NCI-H1694 (cell line): ENCODE results near the gene SOBP.
A peak's percentile ranks its signal among the peaks of the same experiment; 100 is the strongest.

Source experiments
- DNase-seq: peaks from one replicate; lab custom pipeline; 2025; lab: John Stamatoyannopoulos, UW

Gene SOBP

GRCh38 chr6:107639511-107639910, 149.6 kb downstream of the SOBP start:
- no peak for DNase-seq

GRCh38 chr6:107641071-107641470, 151.2 kb downstream of the SOBP start:
- no peak for DNase-seq

DNA sequence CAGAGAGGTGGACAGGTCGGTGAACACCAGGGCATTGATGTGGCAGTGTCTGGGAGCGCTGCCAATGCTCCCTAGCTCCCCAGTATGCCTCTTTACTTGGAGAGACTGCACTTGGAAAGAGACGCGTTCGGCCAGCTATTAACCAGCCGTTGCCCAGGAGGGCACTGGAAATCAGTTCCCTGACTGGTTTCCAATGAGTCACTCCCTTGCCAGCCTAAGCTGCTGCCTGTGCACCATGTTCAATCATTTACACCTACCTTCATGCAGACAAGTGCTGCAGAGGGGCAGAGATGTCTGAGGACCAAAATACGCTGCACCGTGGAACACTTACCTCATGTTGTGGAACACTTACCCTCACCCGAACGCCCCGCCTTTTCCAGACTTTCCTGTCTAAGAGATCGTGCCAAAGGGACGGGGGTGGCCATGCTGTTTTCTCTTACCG, 151.6 kb downstream of the SOBP start:
- no peak for DNase-seq

DNA sequence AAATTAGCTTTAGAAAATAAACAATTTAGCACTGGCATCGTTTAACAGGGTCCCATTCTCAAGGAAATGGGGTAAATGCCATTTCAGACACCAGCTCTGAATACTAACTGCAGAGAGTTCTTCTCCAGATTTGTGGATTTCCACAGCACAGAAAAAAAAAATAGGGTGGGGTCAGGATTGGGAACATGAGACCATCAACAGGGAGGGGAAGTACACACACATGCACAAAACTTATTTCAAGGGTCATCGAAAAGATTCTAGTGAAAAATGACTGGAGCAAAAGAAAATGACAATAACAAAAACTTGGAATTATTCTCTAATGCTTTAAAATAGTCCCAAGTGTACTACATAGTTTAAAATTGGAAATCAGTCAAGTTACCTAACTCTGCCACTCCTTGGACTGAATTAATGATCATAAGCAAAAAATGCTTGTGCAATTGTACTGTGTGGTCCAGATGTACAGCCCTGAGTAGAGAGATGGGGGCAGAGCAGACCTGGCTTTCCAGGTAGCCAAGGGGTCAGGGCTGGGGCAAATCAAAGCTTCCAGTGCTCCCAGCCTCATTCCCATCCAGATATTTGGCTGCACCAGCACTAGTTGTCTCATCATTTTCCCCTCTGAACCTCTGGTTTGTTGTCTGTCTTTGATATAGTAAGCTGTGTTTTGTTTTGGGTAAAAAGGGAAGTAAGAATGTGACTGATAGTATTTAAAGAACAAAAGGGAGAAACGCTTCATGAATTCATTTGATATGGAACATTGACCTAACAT, 152.4 kb downstream of the SOBP start:
- no peak for DNase-seq

GRCh38 chr6:107642861-107643328, 153.0 kb downstream of the SOBP start:
- no peak for DNase-seq

GRCh38 chr6:107644513-107644912, 154.6 kb downstream of the SOBP start:
- DNase-seq: no peak

DNA sequence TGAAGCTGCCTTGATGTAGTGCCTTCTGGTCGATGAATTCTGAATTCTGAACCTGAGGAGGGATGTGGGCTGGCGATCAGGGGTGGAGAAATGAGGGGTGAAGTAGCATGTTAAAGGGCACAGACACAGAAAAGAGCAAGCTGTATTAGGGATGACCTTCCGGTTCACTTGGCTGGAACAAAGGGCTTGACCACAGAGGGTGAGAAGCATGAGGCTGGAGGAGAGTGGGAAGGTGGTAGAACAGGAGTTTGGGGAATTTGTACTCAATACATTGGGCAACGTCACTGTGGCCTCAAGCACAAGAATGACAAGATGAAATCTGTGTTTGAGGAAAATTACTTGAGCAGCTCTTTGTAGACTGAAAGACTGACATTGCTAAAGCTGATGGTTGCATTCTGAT, 155.8 kb downstream of the SOBP start:
- no peak for DNase-seq

- DNase-seq: no peak
Measured at GRCh38 chr6:107646176-107646575, 156.3 kb downstream of the SOBP start.

- no peak for DNase-seq
Measured at GRCh38 chr6:107646776-107647438, 157.0 kb downstream of the SOBP start.

GRCh38 chr6:107647439-107647948, 157.6 kb downstream of the SOBP start:
- DNase-seq: no peak

DNA sequence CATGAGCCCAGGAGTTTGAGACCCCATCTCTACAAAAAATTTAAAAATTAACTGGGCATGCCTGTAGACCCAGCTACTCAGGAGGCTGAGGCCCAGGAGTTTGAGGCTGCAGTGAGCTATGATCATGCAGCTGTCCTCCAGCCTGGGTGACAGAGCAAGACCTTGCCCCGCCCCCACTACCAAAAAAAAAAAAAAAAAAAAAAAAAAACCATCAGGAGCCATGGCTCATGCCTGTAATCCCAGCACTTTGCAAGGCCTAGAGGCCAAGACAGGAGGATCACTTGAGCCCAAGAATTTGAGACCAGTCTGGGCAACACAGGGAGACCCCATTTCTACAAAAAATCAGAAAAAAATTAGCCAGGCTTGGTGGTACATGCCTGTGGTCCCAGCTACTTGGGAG, 159.1 kb downstream of the SOBP start:
- DNase-seq: no peak

DNA sequence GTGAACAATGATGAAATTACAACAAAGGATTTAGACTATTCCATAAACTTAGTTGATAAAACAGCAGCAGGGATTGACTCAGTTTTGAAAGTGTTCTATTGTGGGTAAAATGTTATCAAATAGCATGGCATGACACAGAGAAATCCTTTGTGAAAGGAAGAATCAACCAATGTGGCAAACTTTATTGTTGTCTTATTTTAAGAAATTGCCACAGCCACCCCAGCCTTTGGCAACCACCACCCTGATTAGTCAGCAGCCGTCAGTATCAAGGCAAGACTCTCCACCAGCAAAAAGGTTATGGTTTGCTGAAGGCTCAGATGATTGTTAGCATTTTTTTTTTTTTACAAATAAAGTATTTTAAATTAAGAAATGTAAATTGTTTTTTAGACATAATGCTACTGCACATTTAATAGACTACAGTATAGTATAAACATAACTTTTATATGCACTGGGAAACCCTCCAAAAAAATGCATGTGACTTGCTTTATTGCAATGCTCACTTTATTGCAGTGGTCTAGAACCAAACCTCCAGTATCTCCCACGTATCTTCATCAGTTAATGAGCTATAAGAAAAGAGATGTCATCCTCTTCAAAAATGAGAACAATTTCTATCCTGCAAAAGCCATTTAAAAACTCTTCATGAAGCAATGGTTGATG, 162.7 kb downstream of the SOBP start:
- DNase-seq: no peak

GRCh38 chr6:107653183-107653580, 163.3 kb downstream of the SOBP start:
- no peak for DNase-seq

- no peak for DNase-seq
Measured at GRCh38 chr6:107653861-107654394, 164.0 kb downstream of the SOBP start.

- no peak for DNase-seq
Measured at GRCh38 chr6:107654764-107655163, 164.8 kb downstream of the SOBP start.

GRCh38 chr6:107655245-107655644, 165.3 kb downstream of the SOBP start:
- peak; percentile 14 for DNase-seq

DNA sequence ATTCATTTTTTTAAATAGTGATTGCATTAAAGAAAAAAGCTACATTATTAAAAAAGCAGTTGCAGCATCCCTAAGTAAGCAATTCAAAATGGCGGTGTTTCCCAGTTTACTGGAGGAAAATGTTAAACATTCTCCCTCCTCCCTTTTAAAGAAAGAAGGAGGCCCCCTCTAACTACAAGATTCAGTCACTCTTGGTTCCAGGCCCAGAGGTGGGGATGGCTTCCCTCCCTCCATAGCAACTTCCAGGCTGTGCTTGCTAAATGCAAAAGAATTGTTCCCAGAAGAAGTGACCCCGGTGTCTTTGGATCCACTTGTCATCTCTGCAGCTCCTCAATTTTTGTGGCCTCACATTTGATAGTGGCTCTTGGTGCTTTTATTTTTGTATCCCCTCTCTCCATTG, 165.9 kb downstream of the SOBP start:
- DNase-seq: no peak

GRCh38 chr6:107656401-107656800, 166.5 kb downstream of the SOBP start:
- DNase-seq: no peak

GRCh38 chr6:107656883-107657282, 167.0 kb downstream of the SOBP start:
- no peak for DNase-seq

DNA sequence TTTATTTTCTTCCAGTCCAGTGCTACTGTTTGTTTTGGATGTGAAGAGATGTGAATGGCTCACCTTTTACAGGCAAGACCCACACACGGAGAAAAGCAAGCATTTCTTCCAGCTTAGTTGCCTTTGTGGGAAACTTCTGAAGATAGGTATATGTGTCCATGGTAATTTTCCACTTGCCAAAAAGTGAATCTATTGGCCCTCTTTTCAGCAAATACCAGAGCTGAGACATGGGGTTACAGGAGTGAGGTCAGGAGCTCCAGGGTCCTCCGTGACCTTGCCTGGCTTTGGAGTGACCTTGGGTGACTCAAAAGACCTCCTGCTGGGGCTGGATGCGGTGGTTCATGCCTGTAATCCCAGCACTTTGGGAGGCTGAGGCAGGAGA, 167.4 kb downstream of the SOBP start:
- no peak for DNase-seq

DNA sequence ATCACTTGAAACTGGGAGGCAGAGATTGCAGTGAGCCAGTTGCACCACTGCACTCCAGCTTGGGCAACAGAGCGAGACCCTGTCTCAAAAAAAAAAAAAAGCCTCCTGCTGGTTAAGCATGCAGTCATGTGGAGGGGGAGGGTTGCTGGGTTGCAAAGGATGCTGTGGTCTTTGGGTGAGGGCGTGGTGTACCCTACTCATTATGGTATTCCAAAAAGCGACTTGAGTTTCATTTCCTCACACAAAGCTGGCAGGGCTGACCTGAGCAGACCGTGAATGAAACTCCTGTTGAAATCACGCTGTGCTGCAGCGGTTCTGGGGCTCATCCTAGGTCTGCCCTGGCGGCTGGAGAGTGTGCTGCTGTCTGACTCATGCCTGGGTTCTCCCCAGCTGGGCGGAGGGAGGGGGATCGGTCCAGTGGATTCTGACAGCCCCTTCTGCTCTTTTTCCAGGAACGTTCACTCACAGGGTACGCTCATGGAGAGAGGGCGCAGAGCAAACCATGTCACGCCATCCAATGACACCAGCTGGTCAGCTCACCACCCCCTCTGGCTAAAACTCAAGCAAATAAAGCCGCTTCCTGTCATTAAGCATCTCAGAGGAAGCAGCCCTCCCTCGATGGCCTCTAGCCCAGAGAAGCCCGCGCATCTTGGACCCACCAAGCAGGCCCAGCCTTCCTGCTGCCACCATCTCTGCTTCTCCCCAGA, 168.0 kb downstream of the SOBP start:
- DNase-seq: no peak
